Ishikawa (cell line): ENCODE data around the gene ZNF226.

Experiments
- CEBPB ChIP-seq: IDR thresholded peaks from 2 replicates; pipeline ENCODE4 v1.6.1; 2012
- CREB1 ChIP-seq: IDR thresholded peaks from 2 replicates; pipeline ENCODE4 v1.6.1; 2012; ENCODE audit warnings: low read depth
- EGR1 ChIP-seq: IDR thresholded peaks from 2 replicates; pipeline ENCODE4 v1.6.1; 2012
- EP300 ChIP-seq: IDR thresholded peaks from 2 replicates; pipeline ENCODE4 v1.6.1; 2012; ENCODE audit warnings: borderline replicate concordance
- FOXM1 ChIP-seq: IDR thresholded peaks from 2 replicates; pipeline ENCODE4 v1.6.1; 2012; ENCODE audit warnings: low read depth, borderline replicate concordance
- MAX ChIP-seq: IDR thresholded peaks from 2 replicates; pipeline ENCODE4 v1.6.1; 2012
- NFIC ChIP-seq: IDR thresholded peaks from 2 replicates; pipeline ENCODE4 v1.6.1; 2012
- RAD21 ChIP-seq: IDR thresholded peaks from 2 replicates; pipeline ENCODE4 v1.6.1; 2012; ENCODE audit warnings: low read depth
- REST ChIP-seq: IDR thresholded peaks from 2 replicates; pipeline ENCODE4 v1.6.1; 2012; ENCODE audit warnings: low read depth, mild to moderate bottlenecking
- TAF1 ChIP-seq: IDR thresholded peaks from 2 replicates; pipeline ENCODE4 v1.6.1; 2012; ENCODE audit warnings: low read depth, mild to moderate bottlenecking
- TCF12 ChIP-seq: IDR thresholded peaks from 2 replicates; pipeline ENCODE4 v1.6.1; 2012; ENCODE audit warnings: low read depth
- TEAD4 ChIP-seq: IDR thresholded peaks from 2 replicates; pipeline ENCODE4 v1.6.1; 2012
- USF1 ChIP-seq: IDR thresholded peaks from 2 replicates; pipeline ENCODE4 v1.6.1; 2012
- YY1 ChIP-seq: IDR thresholded peaks from 2 replicates; pipeline ENCODE4 v1.6.1; 2012; ENCODE audit warnings: low read depth
- ZBTB7A ChIP-seq: IDR thresholded peaks from 2 replicates; pipeline ENCODE4 v1.6.1; 2012; ENCODE audit warnings: low read depth

ZNF226 gene

GRCh38 chr19:44196772-44197171 lies 31.9 kb downstream of the ZNF226 start:
- TF ChIP-seq CEBPB: no peak
- no peak for TF ChIP-seq EGR1

GRCh38 chr19:44202470-44202869 lies 37.6 kb downstream of the ZNF226 start:
- no peak for TF ChIP-seq TAF1
- no peak for TF ChIP-seq NFIC
- no peak for TF ChIP-seq RAD21
- TF ChIP-seq FOXM1: no peak
- TF ChIP-seq CREB1: no peak
- no peak for TF ChIP-seq MAX
- TF ChIP-seq TEAD4: no peak
- no peak for TF ChIP-seq ZBTB7A
- no peak for TF ChIP-seq USF1

GRCh38 chr19:44202974-44203373 lies 38.1 kb downstream of the ZNF226 start:
- TF ChIP-seq CREB1 (no peak), TEAD4 (no peak), FOXM1 (no peak)

- TF ChIP-seq REST: no peak
- no peak for TF ChIP-seq YY1
- TF ChIP-seq EGR1: no peak
- TF ChIP-seq CEBPB: no peak
- no peak for TF ChIP-seq FOXM1
- no peak for TF ChIP-seq TCF12
- no peak for TF ChIP-seq EP300
- no peak for TF ChIP-seq NFIC
- TF ChIP-seq TAF1: no peak
Measured at GRCh38 chr19:44204772-44205171, 39.9 kb downstream of the ZNF226 start.

- TF ChIP-seq CREB1: 0 out of 2 replicates have a peak, but pooled peaks have one; percentile 21
- peak; percentile 80 for TF ChIP-seq YY1
- TF ChIP-seq USF1: no peak
- peak; percentile 58; the same call in 1 of the 2 replicates for TF ChIP-seq TCF12
- TF ChIP-seq TAF1: peak; percentile 55
- no peak for TF ChIP-seq EP300
- TF ChIP-seq NFIC: peak; percentile 41; the same call in 1 of the 2 replicates
- TF ChIP-seq MAX: 0 out of 2 replicates have a peak, but pooled peaks have one; percentile 20
Measured at GRCh38 chr19:44207126-44207803, 42.4 kb downstream of the ZNF226 start.

- peak; percentile 51 for TF ChIP-seq CREB1
- TF ChIP-seq MAX: peak; percentile 40; the same call in 1 of the 2 replicates
- TF ChIP-seq REST: no peak
- peak; percentile 77; the same call in 1 of the 2 replicates for TF ChIP-seq ZBTB7A
- peak; percentile 85 for TF ChIP-seq YY1
- TF ChIP-seq FOXM1: no peak
- peak; percentile 55; the same call in 1 of the 2 replicates for TF ChIP-seq TCF12
- peak; percentile 47 for TF ChIP-seq TAF1
- TF ChIP-seq TEAD4: no peak
- 0 out of 2 replicates have a peak, but pooled peaks have one; percentile 4 for TF ChIP-seq EGR1
- TF ChIP-seq NFIC: peak; percentile 10; the same call in 1 of the 2 replicates
- no peak for TF ChIP-seq CEBPB
Measured at GRCh38 chr19:44212250-44212865, 47.5 kb downstream of the ZNF226 start, which contains the start of gene ZNF227. Gene ZNF227 (plus strand): TSS chr19:44212532. CDS start chr19:44217793, 5,261 bp downstream.
